ENCODE measurements around the gene RLBP1.
"Not testable (repeated sequence)": the region's sequence is repeated elsewhere in the genome, so short reads cannot be mapped to it uniquely, and the experiment has no call there.

RLBP1 gene

DNA sequence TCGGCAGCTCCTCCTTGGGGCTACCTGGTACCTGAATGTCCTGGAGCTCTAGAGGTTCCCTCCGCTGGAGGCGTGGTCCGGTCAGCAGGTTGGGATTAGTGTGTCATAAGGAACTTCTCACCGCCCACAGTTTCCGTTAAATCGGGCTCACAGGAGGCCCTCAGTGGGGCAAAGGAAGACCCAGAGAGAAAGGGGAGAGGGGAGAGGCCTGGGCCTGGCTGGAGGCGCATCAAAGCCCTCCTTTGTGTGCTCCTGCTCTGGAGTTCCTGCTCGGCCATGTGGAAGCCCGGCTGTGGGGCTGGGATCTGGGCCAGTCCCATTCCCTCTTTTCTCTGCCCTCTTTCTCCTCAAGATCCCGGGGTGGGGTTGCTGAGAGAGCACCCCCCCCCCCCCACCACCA, at the start of gene RLBP1:
RLBP1 (minus strand) TSS at position 37 of the 400 bp plus-strand sequence. CDS start 2,604 bp downstream, outside the sequence.
- DNase-seq, result no peak

DNA sequence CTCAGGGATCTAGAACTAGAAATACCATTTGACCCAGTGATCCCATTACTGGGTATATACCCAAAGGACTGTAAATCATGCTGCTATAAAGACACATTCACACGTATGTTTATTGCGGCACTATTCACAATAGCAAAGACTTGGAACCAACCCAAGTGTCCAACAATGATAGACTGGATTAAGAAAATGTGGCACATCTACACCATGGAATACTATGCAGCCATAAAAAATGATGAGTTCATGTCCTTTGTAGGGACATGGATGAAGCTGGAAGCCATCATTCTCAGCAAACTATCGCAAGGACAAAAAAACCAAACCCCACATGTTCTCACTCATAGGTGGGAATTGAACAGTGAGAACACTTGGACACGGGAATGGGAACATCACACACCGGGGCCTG, 28.8 kb upstream of the RLBP1 start:
- DNase-seq, result not testable (repeated sequence)

DNA sequence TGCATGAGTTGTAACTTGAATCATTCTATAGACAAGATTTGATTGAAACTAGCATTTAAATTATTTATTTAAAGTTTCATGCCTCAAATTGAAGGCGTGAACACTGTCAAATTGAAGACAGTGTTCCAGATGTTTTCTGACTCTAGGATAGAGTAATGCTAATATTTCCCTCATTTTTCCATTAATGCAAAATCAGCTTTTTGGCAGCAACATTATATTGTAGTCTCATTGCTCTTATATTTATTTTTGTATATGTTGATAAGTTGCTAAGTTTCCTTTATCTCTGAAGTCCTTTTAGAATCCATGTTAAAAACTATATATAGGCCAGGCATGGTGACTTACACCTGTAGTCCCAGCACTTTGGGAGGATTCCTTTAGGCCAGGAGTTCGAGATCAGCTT, 27.2 kb upstream of the RLBP1 start:
- no peak for DNase-seq

DNA sequence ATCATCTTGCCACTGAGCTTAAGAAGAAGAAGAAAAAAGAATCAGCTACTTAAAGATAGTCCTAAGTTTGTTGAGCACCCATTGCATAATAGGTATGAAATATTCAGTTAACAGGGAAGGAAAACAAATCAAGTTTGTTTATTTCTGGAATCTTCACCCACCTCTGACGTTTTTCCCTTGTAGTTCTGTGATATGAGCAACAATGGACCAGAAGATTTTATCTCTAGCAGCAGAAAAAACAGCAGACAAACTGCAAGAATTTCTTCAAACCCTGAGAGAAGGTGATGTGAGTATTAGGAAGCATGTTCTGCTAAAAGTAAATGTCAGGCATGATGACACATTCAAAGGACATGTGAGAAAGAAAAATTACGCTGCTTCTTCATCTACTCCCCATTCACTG, 26.1 kb upstream of the RLBP1 start:
- no peak for DNase-seq

DNA sequence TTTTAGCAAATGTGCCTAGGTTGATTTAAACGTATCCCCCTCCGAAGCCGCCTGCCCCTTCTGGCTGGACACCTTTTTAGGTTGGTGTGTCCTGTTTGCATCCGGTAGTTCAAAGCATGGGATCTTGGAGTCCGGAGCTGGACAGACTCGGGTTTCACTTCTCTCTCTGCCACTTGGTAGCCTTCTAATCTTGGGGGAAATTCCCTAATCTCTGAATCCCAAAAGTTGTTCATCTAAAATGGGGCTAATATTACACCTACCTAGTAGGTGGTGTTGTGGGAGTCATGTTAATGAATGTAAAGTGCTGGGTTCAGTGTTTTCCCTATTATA, 23.2 kb upstream of the RLBP1 start:
- no peak for DNase-seq

DNA sequence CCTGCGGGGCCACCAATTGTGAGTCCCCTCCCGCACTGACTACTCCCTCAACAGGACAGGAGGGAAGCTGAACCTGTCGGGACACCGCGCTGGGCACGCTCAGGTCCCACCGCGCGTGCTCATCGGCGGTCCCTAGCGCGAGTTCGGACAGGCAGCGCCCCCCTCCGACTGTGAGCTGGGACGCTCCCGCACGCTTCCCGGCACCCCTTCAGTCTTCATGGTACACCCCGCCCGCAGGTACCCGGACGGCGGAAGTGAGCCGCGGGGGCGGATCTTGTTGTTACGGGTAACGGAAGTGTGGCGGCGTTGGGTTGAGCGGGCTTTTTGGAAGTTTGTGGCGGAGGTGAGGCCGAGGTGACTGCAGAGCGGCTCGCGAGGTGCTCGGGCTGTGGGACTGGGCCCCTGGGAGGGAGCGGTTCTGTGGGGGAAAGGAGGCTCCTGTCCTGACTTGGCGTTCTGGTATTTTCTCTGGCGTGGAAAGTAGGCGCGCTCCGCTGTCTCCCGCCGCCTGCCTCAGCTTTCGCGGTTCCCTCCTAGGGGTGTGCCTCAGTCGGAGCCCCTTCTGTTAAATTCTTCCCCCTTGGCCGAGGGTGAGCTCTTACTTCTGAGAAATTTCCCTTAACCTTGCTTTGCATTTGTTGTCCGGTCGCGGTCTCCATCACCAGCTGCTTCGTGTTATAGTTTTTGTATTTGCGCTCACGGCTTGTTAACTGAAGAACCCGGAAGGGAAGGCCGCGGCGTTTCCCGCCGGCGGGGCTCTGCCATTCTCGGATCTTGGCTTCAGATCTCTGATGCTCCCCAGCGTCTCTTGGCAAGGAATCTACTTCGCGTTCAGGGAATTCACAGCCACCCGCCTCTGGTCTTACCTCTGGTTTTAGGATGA, 22.6 kb upstream of the RLBP1 start, which contains the start of gene FANCI:
FANCI (plus strand) TSS at position 289 of the 883 bp plus-strand sequence. CDS start 3,669 bp downstream, outside the sequence.
- peak; percentile 96 for DNase-seq

DNA sequence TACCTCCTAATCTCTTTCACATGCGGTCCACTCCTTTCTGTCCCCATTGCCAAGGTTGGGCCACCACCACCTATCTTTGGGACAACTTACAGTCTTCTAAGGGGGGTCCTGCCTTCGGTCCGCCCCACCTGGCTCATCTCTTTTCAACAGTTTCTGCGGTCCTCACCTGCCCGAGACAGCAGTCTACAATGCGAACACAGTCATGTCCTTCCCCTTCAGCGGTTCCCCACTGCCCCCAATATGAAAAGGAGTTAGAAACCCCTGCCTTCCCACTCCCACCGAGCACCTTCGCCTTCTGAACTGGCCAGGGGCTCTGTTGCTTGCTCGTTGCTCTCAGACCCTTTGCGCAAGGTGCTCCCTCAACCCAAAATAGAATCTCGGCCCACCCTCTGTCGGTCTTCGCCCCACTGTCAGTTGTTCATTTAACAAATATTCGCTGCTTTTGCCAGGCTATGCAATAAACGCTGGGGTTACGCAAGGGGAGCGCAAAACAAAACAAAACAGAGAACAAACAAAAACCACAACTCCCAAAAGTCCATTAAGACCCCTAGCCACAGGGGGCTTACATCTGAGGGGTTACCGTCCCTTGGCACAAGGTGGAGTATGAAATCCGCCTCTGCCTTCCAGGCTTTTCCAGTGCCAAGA, 21.8 kb upstream of the RLBP1 start:
- DNase-seq, result no peak

DNA sequence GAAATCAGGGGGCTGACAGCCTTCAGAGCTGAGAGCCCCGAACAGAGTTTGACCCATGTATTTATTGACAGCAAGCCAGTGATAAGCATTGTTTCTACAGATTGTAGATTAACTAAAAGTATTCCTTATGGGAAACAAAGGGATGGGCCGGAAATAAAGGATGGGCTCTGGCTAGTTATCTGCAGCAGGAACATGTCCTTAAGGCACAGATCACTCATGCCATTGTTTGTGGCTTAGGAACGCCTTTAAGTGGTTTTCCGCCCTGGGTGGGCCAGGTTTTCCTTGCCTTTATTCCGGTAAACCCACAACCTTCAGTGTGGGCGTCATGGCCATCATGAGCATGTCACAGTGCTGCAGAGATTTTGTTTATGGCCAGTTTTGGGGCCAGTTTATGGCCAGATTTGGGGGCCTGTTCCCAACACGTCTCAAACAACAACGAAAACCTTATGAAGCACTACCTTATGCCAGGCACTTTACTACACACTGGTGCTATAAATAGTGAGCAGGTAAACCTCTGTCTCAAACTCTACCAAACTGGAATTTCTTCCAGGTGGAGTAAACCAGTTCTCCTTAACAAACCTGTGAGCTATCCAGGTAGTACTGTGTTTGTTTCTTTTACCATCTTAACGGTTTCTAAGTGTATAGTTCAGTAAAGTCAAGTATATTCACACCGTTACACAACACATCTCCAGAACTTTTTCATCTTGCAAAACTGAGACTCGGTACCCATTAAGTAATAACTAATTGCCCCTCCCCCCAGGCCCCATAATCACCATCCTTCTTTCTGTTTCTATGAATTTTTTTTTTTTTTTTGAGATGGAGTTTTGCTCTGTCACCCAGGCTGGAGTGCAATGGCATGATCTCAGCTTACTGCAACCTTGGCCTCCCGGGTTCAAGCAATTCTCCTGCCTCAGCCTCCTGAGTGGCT, 18.8 kb upstream of the RLBP1 start:
- not testable (repeated sequence) for DNase-seq

DNA sequence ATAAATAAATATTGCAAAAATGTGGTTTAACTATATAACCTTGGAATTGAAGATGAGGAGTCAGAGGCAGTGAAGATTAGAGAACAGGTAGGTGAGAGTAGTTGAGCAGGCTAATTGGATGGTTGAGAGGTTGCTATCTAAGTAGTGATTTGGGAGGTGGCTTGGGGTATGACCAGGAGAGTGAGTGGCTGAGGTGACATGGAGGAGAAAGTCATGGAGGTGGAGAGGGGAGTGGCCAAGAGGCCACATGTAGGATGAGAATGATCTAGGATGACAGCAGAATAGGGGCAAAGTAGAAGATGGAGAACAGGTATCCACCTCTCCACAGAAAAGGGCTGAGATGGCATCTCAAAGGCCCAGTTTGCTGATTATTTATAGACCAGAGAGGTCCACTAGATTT, 10.5 kb upstream of the RLBP1 start:
- no peak for DNase-seq

DNA sequence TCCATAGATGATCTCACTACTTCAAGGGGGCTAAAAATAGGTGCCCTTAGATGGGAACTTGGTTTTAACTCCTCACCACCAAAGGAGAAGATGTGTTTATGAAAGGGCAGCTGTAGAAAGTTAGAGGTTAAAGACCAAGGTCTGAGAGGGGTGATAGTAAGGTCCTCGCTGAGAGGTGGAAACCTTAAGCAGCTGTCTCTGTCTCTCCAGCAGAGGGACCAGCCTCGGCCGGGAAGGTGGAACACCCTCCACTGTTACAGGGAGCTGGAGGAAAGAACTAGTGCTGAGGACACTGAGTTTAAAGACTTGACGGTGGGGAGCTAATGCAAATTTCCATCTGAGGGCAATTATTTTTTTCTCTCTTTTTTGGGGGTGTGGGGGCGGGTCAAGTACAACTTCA, 8.9 kb upstream of the RLBP1 start:
- no peak for DNase-seq

DNA sequence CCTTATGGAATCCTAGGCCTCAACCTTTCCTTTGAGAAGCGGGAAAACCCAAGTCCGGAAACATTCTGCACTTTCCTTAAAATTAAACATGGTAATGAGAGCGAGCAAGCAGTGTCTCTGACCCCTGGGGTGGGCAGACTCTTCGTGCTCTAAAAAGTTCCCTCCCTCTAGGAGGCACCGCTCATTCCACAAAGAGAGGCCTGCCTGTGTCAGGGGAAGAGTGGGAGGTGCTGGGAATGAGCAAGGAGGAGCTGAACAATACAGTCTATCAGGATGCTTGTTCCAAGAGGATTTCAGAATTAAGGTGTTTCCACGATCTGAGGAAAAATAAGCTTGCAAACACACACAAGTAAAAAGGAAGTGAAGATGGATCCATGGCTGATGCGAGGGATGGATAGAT, 6.0 kb upstream of the RLBP1 start:
- no peak for DNase-seq

DNA sequence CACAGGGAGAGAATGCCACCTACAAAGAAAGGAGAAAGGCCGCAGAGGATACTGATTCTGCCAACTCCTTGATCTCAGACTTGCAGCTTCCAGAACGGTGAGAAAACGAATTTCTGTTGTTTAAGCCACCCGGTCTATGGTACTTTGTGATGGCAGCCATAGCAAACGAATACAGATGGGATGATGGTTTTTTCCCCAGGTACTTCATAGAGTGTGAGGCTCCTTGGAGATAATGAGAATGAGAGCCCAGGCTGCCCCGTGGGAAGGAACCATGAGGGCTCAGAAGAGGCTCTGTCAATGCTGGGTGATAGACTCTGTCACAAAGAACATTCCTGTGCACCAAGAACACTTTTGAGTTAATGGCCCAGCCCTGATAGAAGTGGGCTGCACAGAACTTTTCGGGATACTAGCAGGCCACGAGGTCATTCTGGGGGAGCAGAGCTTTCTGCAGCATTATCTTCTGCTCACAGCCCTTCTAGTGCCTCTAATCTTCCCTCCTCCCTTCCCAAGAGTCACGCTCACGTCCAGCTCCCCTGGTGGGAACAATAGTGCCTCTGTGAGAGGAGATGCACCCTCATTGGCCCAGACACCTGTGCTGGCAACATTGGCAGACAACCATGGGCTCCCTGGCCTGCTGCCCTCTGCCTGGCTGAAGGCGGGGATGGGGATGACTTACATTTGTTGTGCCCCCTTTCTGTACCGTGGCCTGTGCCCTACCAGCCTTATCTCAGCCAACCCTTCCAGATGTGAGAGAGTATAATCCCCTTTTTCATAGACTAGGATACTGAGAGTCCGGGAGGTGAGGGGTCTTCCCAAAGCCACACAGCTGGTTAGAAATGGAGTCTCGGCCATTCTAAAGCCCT, 5.2 kb upstream of the RLBP1 start:
- DNase-seq, result no peak

DNA sequence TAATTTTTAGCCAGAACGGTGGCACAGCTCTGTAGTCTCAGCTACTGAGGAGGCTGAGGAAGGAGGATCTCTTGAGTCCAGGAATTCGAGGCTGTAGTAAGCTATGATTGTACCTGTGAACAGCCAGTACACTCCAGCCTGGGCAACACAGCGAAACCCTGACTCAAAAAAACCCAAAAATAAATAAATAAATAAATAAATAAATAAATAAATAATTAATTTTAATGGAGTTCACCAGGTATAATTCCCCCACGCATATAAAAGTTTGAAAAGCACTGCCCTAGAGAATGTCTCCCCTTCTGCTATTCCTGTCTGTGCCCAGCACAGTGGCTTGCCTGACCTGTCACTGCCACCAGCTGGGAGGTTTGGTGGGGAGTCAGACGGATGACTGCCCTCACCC, 4.2 kb upstream of the RLBP1 start:
- DNase-seq, result no peak

DNA sequence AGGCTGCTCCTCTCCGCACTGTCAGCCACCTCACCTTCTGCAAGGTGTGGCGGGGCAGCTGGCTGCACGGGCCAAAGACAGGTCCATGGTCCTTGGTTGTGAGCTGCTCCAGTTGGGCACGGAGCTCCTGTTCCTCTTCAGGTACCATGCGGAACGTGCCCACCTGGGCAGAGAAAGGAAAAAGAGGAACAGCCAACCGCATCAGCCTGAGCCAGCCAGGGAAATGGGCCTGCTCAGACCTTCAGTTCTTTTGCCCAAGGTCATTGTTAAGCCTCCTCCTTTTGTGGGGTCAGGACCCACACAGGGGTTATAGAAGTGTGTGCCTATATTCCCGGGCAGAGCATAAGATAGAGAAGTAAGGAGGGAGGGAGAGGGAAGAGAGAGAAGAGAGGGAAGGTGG, 2.8 kb downstream of the RLBP1 start:
- no peak for DNase-seq

DNA sequence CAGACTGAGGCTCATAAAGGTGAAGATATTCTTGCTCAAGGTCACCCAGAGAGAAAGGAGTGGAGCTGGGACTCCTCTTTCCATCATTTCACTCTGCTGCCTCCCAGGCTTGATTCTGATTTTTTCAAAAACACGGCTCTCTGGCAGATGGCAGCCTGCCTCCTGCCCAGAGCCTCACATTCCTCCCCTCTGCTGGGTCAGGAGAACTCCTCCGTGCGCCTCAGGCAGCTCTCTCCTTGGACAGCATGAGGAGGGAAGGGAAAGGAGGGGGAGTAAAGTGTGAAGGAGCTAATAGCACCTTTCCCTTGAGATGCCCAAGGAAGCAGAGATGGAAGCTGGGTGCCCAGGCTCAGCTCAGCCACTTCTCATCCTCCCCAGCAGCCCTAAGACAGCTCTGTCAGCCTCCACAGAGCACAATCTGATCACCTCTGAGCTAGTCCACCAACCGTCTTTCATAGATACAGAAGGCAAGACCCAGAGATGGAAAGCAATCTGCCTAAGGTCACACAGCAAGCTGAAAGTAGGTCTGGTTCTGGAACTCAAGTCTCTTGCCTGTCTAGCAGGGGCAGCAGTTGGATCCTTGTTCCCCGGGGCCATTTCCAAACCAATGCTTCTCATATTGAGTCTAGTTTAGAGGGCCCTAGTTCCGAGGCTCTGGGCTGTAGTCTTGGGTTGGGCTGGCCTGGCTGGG, 3.5 kb downstream of the RLBP1 start:
- DNase-seq, result no peak

DNA sequence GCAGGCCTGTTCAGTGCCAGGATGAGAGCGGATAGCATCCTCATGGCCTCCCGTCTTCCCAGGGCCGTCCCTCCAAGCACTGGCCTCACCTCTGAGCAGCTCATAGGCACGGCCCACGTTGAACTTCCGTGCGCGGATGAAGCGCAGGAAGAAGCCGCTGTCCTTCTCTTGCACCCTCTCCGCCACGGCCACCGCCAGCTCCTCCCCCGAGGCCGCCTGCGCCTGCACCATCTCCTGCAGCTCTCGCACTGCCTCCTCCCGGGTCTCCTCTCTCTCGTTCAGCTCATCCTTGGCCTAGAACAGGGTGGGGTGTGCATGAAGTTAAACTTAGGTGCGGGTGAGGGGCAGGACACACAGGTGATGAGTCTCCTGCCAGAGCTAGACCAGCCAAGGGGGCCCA, 4.3 kb downstream of the RLBP1 start:
- no peak for DNase-seq

DNA sequence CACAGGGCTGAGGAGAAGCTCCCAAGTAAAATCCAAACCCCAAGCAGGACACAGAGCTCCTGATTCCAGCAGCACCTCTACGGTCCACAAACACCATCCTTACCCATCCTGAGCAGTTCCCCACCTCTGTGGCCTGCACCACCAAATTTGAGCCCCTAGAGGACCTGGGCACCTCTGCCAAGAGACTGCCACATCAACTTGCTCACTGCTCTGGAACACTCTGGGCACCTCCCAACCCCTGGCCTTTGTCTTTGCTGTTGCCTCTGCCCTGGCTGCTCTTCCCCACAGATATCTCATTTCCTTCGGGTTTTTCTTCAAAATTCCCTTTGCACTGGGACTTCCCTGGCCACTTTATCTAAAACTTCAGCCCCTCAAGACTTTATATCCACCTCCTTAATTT, 5.8 kb downstream of the RLBP1 start:
- no peak for DNase-seq

DNA sequence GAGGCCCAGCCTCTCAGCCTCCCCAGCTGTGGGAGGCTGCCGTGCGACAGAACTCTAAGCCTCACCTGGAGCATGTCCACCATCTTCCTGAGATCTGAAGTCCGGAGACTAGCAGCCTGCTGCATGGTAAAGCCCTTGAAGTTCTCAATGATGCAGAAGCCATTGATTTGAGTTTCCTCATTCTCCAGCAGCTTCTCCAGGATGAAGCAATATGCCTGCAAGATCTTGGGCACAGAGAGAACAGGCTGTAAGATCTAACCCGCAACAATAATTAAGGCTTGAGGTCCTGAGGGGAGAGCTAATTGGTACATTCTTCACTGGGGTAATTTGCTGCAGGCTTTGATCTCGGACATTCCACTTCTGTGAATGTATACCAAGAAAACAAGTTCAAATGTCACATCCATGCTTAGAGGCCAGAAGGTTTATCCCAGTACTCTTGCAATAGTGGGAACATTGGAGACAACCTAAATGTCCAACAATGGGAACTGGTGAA, 9.7 kb downstream of the RLBP1 start:
- no peak for DNase-seq

DNA sequence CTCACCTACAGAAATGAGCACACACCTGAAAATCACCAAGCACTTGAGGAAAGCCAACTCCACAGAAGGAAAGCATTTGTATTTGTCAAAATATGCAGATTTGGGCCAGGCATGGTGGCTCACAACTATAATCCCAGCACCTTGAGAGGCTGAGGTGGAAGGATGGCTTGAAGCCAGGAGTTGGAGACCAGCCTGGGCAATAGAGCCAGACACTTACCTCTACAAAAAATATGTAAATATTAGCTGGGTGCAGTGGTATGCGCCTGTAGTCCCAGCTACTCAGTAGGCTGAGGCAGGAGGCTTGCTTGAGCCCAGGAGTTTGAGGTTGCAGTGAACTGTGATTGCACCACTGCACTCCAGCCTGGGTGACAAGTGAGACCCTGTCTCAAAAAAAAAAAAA, 12.3 kb downstream of the RLBP1 start:
- DNase-seq, result no peak

DNA sequence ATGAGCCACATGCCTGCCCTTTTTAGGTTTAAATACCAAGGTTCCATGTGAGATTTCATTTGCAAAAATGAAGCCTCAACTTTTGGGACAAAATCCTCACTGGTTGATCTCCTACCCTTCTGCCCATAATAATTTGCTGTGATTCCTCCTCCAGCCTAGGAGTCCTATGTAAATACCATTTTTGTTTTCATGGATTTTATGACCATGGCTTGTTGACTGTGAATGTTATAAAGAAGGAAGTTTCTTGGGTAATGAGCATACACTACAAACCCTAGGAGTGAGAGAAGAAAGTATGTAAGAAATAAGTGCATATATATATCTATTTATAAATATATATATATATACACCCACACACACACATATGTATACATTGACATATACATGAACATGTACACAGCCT, 13.1 kb downstream of the RLBP1 start:
- no peak for DNase-seq

DNA sequence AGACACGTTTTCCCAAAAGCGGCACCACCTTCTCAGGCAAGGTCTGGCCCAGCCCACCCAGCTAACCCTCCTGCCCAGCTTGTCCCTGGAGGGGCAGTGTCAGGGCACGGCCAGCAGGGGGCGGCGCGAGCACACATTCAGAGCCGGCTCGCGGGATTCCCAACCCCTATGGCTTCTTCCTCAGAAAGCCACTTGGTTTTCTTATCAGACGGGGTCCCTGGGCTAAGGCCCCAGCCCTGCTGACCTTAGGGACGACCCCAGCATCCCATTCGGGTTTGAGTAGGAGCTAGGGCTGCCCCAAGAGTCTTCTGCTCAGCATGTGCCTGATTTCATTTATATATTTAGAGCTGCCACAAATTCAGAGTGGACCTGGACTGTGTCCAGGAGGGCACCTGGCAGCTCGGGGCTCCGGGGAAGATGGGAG, 14.5 kb downstream of the RLBP1 start:
- peak; percentile 74 for DNase-seq
